IPS-18c (cell line): ENCODE data around the gene LRRC2.
"Not testable (repeated sequence)": the region's sequence is repeated elsewhere in the genome, so short reads cannot be mapped to it uniquely, and the experiment has no call there.

Experiments used
- H3K4me3 ChIP-seq: 2 replicates; pipeline ENCODE4 v1.7.0; 2013; ENCODE audit warnings: low read depth, mild to moderate bottlenecking, low read length, moderate library complexity; ENCODE audit not compliant: insufficient read depth
- H3K9me3 ChIP-seq: one replicate; pipeline ENCODE4 v1.6.1; 2013; ENCODE audit warnings: mild to moderate bottlenecking, low read length, moderate library complexity; ENCODE audit not compliant: control insufficient read depth, insufficient read depth

Gene LRRC2

DNA sequence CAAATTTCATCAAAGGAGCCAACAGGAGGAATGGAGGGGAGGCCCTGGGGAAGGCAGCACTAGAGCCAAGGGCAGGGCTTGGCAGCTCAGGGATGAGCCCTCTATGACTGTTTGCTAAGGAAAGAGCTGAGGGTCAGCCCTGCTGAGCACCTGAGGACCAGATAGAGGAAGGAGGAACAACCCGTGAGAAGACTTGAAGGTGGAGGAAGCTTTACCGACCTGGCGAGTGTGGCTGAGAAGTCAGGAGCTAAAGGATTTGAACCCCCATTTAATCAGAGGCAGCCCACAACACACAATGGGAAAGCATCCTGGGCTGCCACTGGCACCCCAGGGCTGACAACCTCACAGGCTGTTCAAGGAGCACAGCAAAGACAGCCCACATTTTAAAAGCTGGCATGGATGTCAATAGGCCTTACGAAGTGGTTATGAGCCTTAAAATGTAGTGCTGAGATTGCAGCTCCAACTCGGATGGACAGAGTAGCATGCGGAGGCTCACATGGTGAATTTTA lies 20.7 kb upstream of the LRRC2 start:
- Histone ChIP-seq H3K9me3 (peaks cover 3% of the 10 kb centered on the region), H3K4me3 (no peak overlapping the region)

DNA sequence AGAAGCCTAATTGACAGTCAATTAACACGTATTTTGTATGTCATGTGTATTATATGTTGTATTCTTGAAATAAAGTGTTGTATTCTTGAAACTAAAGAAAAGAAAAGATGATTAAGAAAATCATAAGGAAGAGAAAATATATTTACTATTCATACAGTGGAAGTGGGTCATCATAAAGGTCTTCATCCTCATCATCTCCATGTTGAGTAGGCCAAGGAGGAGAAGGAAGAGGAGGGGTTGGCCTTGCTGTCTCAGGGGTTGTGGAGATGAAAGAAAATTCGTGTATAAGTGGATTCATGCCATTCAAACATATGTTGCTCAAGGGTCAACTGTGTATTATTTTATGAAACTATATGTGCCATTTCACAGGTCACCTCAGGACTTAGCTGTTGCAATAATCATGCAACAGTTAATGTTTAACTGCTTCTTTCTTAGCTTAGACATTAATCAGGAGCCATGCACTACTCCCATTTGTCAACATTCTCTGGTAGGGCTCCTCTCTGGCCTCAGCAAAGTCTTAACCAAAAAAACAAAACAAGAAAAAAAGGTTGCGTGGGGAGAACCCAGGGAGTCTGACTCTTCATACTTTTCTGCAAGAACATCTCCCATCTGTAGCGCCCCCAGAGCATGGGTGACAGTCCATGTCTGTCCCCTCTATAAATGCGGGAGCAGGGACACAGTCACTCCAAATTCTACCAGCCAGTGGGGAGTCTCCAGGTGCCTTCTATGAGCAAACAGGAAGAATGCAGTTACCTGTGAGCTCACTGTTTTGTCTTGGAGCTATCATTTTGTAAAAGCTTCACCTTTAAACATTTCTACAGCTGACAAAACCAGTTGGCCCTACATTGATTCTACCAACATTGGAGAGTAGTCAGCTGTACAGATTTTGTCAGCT lies 19.9 kb upstream of the LRRC2 start:
- peaks cover 3% of the 10 kb centered on the region for H3K9me3 ChIP-seq
- H3K4me3 ChIP-seq: no peak overlapping the region

DNA sequence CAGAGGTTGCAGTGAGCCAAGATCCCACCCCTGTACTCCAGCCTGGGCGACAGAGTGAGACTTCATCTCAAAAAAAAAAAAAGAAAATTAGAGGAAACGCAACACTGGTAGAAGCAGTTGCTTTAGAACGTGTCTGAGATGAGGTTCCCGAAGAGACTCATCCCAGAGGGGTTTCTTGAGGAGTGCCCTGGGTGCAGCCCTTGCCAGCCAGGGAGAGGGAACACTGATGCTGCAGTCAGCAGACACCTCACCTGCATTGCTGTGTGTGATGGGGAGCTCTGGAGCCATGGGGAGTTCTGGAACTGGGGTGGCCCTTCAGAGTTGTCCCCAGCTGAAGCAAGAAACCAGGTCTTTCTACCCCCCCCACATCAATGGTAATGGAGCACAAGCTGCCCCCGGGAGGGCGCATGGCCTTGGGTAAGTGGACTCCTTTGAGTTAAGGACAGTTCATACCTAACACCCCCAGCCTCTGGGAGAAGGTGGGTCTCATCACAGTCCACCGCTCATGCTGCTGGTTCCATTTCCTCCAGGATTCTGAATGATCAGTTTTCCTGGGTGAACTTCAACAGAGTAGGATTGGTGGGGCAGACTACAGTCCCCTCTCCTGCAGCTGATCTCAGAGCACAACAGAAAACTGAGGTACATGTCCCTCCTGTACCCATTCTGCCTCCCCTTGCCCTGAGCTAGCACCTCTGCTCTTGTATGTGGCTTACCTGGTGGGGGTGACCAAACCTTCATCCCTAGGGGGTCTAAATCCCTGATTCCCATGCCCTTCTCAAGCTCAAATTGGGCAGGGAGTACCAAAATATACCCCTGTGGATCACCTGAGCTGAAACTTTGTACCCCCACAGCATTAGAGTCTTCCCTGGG lies 18.7 kb upstream of the LRRC2 start:
- no peak overlapping the region for H3K4me3 ChIP-seq
- H3K9me3 ChIP-seq: peaks cover 3% of the 10 kb centered on the region

DNA sequence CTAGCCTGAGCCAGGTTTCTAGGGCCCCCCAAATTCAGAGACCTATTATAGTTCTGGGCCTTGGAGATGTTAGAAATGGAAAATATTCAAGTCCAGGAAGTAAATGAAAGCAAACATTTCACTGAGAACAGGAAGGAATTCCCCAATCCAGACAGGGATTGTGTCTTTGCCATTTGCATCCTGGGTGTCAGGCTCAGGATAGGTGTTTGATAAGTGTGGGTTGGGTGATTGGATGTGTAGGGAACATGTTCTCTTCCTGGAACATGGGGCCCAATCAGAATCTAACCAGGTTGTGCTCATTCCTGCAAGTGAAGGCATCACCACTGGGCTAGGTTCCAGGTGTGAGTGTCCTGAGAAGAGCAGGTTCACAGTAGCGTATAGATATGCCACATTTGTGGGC lies 14.6 kb upstream of the LRRC2 start:
- Histone ChIP-seq H3K4me3 (peak overlapping the region; percentile 71), H3K9me3 (no peaks in the 10 kb centered on the region)

DNA sequence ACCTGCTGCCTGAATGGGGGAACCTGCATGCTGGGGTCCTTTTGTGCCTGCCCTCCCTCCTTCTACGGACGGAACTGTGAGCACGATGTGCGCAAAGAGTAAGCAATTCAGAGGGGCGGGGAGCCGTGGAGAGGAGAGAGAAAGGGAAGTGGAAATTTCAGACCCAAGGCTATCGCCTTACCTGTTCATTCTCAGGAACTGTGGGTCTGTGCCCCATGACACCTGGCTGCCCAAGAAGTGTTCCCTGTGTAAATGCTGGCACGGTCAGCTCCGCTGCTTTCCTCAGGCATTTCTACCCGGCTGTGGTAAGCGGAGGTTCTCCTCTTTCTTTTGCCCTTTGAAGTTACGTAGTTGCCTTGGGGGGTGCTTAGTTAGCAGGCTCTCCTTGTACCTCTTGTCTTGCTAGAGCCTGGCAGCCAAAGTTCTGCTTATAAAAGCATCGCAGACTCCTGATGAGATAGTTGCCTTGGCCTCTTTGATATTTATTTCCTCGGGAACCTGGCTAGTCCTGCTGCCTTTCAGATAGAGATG lies 13.7 kb upstream of the LRRC2 start:
- Histone ChIP-seq H3K4me3 (peak overlapping the region; percentile 71), H3K9me3 (no peaks in the 10 kb centered on the region)

DNA sequence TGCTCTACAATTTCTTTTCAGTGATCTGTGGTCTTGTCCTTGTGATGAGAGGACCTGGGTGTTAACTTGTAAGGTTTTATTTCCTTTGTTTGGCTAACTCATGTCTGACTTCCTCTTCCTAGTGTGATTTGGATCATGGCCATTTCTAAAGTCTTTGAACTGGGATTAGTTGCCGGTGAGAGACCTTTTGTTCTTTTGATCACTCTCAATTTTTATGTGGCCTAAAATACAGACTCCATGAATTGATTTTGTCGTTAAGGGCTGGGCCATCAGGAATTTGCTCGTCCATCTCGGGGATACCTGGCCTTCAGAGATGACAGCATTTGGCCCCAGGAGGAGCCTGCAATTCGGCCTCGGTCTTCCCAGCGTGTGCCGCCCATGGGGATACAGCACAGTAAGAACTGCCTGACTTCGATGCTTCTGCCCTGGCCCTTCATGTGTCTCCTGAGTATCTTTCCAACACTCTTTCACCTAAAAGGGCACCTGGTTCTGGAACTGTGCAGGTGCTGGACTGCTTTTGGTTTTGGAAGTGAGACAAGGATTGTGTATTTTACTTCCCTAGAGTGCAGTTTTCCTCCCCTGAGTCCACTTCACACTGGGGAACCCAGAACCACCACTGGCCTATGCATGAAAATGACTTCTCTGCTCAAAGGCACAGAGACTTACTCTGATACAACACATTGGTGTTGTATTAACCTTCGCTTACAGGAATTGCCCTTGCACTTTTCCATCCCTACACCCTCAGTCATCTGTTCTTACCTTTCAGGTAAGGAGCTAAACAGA lies 13.1 kb upstream of the LRRC2 start:
- Histone ChIP-seq H3K9me3 (no peaks in the 10 kb centered on the region), H3K4me3 (peak overlapping the region; percentile 71)

DNA sequence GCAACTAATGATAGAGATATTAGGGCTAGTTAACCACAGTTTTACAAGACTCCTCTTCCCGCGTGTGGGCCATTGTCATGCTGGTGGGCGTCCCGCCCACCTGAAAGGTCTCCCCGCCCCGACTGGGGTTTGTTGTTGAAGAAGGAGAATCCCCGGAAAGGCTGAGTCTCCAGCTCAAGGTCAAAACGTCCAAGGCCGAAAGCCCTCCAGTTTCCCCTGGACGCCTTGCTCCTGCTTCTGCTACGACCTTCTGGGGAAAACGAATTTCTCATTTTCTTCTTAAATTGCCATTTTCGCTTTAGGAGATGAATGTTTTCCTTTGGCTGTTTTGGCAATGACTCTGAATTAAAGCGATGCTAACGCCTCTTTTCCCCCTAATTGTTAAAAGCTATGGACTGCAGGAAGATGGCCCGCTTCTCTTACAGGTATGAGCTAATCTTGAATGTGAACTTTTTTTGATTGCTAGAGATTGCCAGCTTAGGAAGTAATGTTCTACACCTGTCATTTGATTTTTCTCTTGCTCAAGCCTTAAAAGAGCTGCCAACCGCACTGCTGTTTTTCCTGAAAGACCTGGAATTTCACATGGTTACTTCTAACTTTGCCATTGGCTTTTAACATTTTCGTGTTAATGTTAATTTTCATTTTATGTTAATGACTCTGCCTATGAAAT lies 11.6 kb upstream of the LRRC2 start:
- H3K9me3 ChIP-seq: not testable (repeated sequence)
- peak overlapping the region; percentile 71 for H3K4me3 ChIP-seq

DNA sequence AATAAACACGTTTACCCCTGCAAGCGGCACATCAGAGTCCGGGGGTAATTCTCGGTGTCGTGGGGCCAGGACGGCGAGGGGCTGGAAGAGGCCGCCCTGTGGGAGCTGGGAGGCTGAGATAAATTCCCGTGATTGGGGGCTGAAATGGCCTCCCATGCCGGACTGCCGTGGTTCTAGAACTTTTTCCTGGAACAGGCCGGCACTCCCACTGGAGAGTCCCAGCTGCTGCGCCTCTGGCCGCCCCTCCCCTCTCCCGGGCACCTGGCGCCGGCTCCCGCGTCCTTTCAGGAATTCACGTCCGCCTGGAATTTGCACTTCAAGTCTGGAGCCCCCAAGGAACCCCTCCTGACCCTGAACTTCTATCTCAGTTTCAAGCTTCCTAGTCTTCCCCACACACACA lies 10.8 kb upstream of the LRRC2 start:
- Histone ChIP-seq H3K9me3 (no peaks in the 10 kb centered on the region), H3K4me3 (peak overlapping the region; percentile 49)

DNA sequence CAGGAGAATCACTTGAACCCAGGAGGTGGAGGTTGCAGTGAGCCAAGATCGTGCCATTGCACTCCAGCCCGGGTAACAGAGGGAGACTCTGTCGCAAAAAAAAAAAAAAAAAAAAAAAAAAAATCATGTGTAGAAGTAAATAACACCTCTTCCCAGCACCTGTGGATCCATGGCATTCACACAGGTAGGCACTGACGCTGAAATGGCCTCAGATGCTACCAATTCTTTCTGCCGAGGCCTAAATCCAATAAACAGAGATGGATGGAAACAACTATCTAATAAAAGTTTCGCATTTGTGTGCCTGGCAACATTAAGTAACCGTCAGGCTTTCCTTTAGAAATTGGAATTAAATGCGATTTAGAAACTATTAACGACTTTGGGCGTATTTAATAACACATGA lies 10.3 kb upstream of the LRRC2 start:
- Histone ChIP-seq H3K4me3 (peak overlapping the region; percentile 49), H3K9me3 (no peaks in the 10 kb centered on the region)

DNA sequence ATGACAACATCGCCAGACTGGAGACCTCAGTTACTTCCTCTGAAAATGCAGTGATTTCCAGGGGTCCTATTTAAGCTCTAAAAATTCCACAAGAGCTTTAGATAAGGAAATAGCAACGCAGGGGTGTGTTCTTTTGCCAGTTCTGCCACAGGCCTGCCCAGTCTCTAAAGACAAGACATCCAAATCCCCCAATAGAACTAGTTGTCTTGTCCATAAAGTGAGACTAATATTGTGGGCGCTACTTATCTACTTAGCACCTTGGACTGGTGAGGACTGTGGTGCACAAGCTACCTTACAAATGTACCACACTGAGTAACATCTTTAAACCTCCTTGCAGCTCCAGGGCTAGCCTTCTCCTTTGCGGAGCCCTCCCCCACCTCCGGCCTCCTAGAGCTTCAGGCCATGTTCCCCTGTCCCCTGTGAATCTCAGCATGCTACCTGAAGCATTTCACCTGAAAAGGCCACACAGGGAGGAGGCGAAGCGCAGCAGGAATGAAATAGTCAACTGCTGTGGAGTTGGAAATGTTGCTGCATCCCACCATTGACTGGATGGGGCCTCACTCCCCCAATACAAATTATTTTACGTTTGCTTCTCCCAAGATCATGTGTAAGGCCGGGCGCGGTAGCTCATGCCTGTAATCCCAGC lies 9.6 kb upstream of the LRRC2 start:
- Histone ChIP-seq H3K4me3 (peak overlapping the region; percentile 25; the same call in 1 of the 2 replicates), H3K9me3 (no peaks in the 10 kb centered on the region)

DNA sequence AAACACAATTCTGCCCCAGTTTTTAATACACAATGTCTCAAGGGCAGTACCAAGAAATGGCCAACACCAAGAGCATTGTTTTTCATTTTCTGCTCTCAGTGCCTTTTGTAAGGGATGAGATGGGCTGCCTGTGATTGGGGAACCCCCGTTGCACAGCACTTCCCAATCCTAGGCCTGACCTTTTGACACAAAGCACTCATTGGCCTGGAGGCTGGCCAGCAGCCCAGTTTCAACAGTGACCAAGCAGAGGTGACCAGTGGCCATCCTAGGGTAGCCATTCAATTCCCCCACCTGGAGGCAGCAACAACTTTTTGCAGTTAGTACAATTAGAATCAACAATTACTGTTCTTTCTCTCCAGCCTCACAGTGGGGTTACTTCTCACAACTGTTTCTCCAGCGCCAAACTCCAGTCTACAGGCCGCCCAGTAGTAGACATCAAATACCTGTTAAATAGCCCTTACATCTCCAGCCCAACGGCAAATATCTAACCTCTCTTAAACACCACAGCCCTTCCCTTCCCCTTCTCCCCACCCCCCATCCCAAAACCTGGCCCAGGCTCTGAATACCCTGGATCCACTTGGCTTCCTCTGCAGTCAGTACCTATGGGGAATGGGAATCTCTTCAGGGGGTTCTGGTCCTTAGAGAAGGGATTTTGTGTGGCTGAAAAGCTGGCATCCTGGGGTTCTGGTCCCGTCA lies 8.9 kb upstream of the LRRC2 start:
- no peaks in the 10 kb centered on the region for H3K9me3 ChIP-seq
- H3K4me3 ChIP-seq: no peak overlapping the region

DNA sequence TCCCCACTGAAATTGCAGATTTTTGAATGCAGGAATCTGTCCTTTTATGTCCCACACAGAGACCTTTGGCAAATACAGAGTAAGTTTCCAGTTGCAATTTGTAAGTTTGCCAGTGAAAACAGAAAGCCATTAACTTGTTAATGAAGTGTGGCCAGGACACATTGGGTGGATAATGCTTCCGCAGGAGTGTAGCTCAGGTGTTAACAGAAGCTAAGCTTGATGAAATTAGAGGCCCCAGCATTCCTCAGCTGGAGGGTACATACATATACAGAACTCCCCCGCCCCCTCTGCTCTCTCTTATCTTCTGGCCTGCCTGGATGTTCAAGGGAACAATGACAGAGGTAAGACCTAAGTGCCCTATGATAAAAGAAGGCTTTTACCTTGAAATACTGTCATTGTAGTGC lies 8.1 kb upstream of the LRRC2 start:
- no peaks in the 10 kb centered on the region for H3K9me3 ChIP-seq
- no peak overlapping the region for H3K4me3 ChIP-seq

DNA sequence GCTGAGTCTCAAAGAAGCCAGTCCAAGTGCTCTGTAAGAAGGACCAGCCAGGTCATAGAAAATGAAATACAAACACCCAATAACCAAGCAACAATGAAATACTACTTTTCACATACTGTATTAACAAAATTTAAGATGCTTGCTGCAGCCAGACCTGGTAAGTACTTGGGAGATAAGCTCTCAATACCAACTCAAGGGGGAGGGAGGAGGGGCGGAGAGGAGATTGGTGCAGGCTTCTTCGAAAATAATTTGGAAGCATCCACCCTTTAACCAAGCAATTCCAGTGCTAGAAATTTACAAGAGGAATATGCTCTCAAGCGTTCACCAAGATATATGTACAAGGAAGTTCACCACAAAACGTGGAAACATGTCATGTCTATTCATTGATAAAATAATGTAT lies 7.6 kb upstream of the LRRC2 start:
- Histone ChIP-seq H3K4me3 (no peak overlapping the region), H3K9me3 (no peaks in the 10 kb centered on the region)

DNA sequence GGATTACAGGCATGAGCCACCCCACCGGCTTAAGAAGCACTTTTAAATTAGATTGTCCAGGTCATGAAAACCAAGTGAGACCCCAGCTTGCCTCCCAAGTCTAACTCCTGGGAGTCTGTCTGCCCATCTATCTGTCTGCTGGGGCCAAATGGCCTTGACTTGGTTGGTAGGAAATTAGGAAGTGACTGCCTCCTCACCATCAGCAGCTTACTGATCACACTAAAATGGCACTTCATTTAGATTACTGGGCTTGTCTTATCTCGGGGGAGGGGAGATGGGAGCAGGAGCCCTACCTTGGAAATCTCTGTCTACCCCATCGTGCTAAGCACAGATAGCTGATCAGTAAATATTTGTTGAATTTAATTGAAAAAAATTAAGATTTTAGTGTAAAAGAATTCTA lies 5.6 kb upstream of the LRRC2 start:
- H3K4me3 ChIP-seq: no peak overlapping the region
- H3K9me3 ChIP-seq: no peaks in the 10 kb centered on the region

DNA sequence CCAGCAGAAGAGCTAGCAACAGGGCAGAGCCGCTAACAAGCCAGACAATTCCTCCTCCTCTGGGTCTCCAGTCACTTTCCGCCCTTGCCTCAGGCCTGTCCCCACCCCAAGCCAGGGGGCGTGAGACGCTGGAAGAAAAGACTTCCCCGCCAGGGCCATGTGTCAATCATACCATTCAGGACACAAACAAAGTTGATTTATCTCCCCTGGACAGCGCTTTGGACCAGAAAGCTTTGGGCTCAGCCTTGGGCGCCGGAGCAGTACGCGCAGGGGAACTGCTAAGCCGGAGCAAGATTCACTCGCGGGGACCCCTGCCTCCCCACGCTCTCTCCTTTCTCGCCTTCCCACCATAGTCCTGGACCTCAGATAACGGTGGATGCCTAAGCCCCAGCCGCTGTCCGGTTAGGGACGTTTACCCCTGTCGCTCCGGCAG lies 479 bp downstream of the LRRC2 start:
- H3K9me3 ChIP-seq: no peaks in the 10 kb centered on the region
- peak overlapping the region; percentile 53; the same call in 1 of the 2 replicates for H3K4me3 ChIP-seq

DNA sequence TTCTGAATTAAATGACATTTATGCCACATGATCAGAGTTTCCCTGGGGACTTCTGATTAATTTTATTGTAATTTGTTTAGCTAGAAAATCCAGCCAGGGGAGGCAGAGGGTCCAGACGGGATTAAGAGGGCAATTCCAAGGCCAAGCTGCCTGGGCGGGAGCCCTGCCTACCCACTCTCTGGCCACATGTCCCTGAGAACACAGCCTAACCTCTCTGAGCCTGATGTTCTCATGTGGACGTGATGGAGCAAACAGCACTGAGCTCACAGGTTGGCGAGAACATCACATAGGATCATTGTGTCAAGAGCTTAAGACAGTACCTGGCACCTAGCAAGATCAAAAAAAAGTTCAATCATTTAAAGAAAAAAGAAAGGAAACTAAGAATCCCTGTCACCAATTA lies 1.0 kb downstream of the LRRC2 start:
- Histone ChIP-seq H3K4me3 (no peak overlapping the region), H3K9me3 (no peaks in the 10 kb centered on the region)
